SK-N-MC (cell line): ENCODE results near the gene PDIA4.

ENCODE experiments used
- DNase-seq: peaks from one replicate; pipeline ENCODE4 v3.0.0-alpha.2; 2011; ENCODE audit warnings: low read depth, low spot score
- H3K27ac ChIP-seq: fragments of 200-600 bp; sonication (generic); 2 replicates; pipeline ENCODE4 v1.5.1; 2016; ENCODE audit warnings: mixed run types
- H3K36me3 ChIP-seq: fragments of 200-600 bp; sonication (generic); 2 replicates; pipeline ENCODE4 v1.6.1; 2017; ENCODE audit warnings: antibody characterized with exemption, low read length, mixed read lengths; ENCODE audit not compliant: insufficient read depth
- H3K4me3 ChIP-seq: fragments of 200-600 bp; sonication (generic); 2 replicates; pipeline ENCODE4 v1.5.1; 2016
- H3K9ac ChIP-seq: fragments of 200-600 bp; sonication (generic); 2 replicates; pipeline ENCODE4 v1.8.0; 2017; ENCODE audit warnings: mixed run types, mixed read lengths; ENCODE audit not compliant: insufficient read length
- H3K9me3 ChIP-seq: fragments of 200-600 bp; sonication (generic); 2 replicates; pipeline ENCODE4 v1.6.1; 2017; ENCODE audit warnings: low read depth, mild to moderate bottlenecking, antibody characterized with exemption, low read length, moderate library complexity, mixed read lengths
- EZH2 ChIP-seq: fragments of 200-600 bp; sonication (generic); IDR thresholded peaks from one replicate; pipeline ENCODE4 v1.6.1; 2017; ENCODE audit warnings: antibody characterized with exemption
- FOXP2 ChIP-seq: optimal IDR thresholded peaks from 2 replicates; pipeline ENCODE3; 2011; ENCODE audit warnings: mild to moderate bottlenecking, moderate library complexity; ENCODE audit not compliant: insufficient read depth; ENCODE audit errors: extremely low read length, control extremely low read depth
- POLR2AphosphoS5 ChIP-seq: IDR thresholded peaks from 2 replicates; pipeline ENCODE4 v1.6.1; 2012; ENCODE audit warnings: mild to moderate bottlenecking, low read depth, low read length, borderline replicate concordance

Gene PDIA4

DNA sequence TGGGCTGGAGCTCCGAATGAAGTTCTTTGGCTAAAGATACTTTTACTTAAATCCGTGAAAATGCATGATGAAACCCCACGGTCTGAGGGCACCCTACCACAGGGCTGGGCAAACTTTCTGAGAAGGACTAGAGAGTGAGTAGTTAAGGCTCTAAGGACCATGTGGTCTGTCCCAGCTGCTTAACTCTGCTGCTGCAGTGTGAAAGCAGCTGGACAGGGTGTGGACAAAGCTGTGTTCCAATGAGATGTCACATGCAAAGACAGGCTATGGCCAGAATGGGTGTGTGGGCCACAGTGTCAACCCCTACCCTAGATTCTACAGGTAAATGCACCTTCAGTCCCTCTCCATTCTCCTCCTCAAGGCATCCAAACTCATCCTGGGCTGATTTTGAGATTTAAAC, 18.8 kb downstream of the PDIA4 start:
- no peak for TF ChIP-seq POLR2AphosphoS5
- TF ChIP-seq EZH2: no peak
- no peak for TF ChIP-seq FOXP2
- no peak overlapping the region for H3K27ac ChIP-seq
- H3K9ac ChIP-seq: no peak overlapping the region
- no peaks in the 10 kb centered on the region for H3K9me3 ChIP-seq
- no peak overlapping the region for H3K4me3 ChIP-seq
- peaks cover 99% of the 10 kb centered on the region for H3K36me3 ChIP-seq
- no peak for DNase-seq

- DNase-seq: no peak
- Histone ChIP-seq H3K27ac (no peak overlapping the region), H3K9me3 (no peaks in the 10 kb centered on the region), H3K9ac (no peak overlapping the region), H3K36me3 (peaks cover 99% of the 10 kb centered on the region), H3K4me3 (no peak overlapping the region)
- TF ChIP-seq POLR2AphosphoS5 (no peak), EZH2 (no peak), FOXP2 (no peak)
Measured at GRCh38 chr7:149007611-149008010, 20.7 kb downstream of the PDIA4 start.

- no peak for DNase-seq
- Histone ChIP-seq H3K27ac (no peak overlapping the region), H3K36me3 (peaks cover 97% of the 10 kb centered on the region), H3K9me3 (no peaks in the 10 kb centered on the region), H3K4me3 (no peak overlapping the region), H3K9ac (no peak overlapping the region)
- TF ChIP-seq EZH2: no peak
- TF ChIP-seq POLR2AphosphoS5: no peak
- no peak for TF ChIP-seq FOXP2
Measured at GRCh38 chr7:149007146-149007545, 21.2 kb downstream of the PDIA4 start.

GRCh38 chr7:149006345-149006725, 22.0 kb downstream of the PDIA4 start:
- no peak overlapping the region for H3K4me3 ChIP-seq
- H3K9me3 ChIP-seq: no peaks in the 10 kb centered on the region
- no peak overlapping the region for H3K27ac ChIP-seq
- no peak for TF ChIP-seq FOXP2
- no peak for DNase-seq
- H3K36me3 ChIP-seq: peaks cover 89% of the 10 kb centered on the region
- H3K9ac ChIP-seq: no peak overlapping the region

DNA sequence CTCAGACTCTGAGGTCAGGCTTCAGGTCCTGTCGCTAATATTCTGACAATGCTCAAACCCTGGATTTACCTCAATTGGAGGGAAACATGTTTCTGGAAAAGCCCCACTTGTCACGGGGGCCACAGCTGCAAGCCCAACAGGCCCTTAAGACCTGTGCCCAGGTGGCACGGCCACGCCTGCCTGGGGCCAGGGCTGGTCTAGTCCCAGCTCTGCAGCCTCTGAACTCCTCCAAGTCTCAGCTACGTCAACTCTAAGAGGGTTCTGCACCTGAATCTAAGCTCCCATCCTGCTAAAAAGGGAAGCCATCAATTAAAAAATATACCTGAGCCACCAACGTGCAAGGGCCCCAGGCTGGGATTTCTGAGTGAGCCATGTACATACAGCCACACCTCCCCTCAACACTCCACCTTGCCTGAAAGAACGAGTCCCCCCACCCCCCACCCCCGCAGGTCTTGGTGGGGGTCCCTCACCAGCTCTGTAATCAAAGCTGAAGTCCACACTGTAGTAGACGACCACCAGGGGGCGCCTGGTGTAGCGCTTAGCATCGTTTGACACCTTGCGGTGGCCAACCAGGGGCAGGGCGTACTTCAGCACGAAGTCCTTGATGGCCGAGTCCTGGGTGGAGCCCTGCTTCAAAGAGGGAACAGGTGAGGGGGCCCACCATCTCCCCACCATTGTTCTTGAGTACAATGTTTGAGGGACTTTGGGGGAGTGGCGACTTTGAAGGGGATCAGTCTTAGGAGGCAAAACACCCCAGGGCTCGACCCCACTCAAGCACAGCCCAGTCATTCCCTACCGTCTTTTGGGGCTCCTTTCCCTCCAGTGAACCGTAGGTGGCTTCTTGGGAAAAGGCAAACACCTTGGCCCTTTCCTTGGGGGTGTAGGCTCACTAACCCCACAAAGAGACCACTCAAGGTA, 22.6 kb downstream of the PDIA4 start:
- TF ChIP-seq POLR2AphosphoS5 (no peak), FOXP2 (no peak), EZH2 (no peak)
- Histone ChIP-seq H3K27ac (no peak overlapping the region), H3K9me3 (no peaks in the 10 kb centered on the region), H3K9ac (no peak overlapping the region), H3K4me3 (no peak overlapping the region), H3K36me3 (peaks cover 82% of the 10 kb centered on the region)
- no peak for DNase-seq

GRCh38 chr7:149004405-149005370, 23.6 kb downstream of the PDIA4 start:
- no peaks in the 10 kb centered on the region for H3K9me3 ChIP-seq
- no peak overlapping the region for H3K9ac ChIP-seq
- no peak for DNase-seq
- no peak overlapping the region for H3K27ac ChIP-seq
- no peak overlapping the region for H3K4me3 ChIP-seq
- peaks cover 72% of the 10 kb centered on the region for H3K36me3 ChIP-seq
- TF ChIP-seq FOXP2: no peak
- no peak for TF ChIP-seq EZH2
- TF ChIP-seq POLR2AphosphoS5: no peak

GRCh38 chr7:149003560-149004305, 24.6 kb downstream of the PDIA4 start:
- TF ChIP-seq EZH2: no peak
- no peak for TF ChIP-seq FOXP2
- no peak for TF ChIP-seq POLR2AphosphoS5
- H3K27ac ChIP-seq: no peak overlapping the region
- DNase-seq: no peak
- peaks cover 63% of the 10 kb centered on the region for H3K36me3 ChIP-seq
- H3K4me3 ChIP-seq: no peak overlapping the region
- no peak overlapping the region for H3K9ac ChIP-seq
- H3K9me3 ChIP-seq: no peaks in the 10 kb centered on the region

DNA sequence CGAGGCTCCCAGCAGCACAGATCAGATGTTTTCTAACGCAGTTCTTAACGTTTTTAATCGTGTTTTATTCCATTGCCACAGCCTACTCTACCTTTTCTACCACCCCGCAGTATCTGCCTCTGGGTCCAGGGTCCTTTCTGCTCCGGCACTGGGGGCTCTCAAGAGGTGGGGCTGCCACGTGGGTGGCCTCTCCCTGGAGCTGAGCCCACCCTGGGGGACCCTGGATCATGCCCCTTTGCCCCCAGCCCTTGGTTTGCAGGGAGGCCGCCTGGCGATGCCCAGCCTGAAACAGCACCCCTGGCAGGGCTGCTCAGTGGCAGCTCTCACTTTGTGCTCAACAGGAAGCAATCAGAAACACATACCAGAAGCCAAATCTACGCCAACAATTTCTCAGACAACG, 25.3 kb downstream of the PDIA4 start:
- H3K36me3 ChIP-seq: peaks cover 55% of the 10 kb centered on the region
- H3K4me3 ChIP-seq: no peak overlapping the region
- TF ChIP-seq FOXP2 (no peak), EZH2 (no peak), POLR2AphosphoS5 (no peak)
- H3K9me3 ChIP-seq: no peaks in the 10 kb centered on the region
- no peak for DNase-seq
- no peak overlapping the region for H3K9ac ChIP-seq
- H3K27ac ChIP-seq: no peak overlapping the region
